Esophagus squamous epithelium (tissue), 4 donors: ENCODE data around the gene SALL3.

ENCODE experiments used
- POLR2A ChIP-seq, 4 donors: fragments of 450-650 bp; IDR thresholded peaks; one replicate each; pipeline ENCODE4 v1.6.1; 2017; ENCODE audit warnings: antibody characterized with exemption in 4 of 4, mild to moderate bottlenecking in 4 of 4, moderate library complexity in 3 of 4
- TF ChIP-seq, protein P1 (sequence below), 6 experiments: fragments of 450-650 bp in 4 of 6; fragments of 200-600 bp in 2 of 6; sonication (generic) in 2 of 6; IDR thresholded peaks; one replicate each; pipeline ENCODE4 v1.5.1; 2016 to 2019; ENCODE audit warnings: antibody characterized with exemption in 6 of 6, mild to moderate bottlenecking in 4 of 6, moderate library complexity in 4 of 6

DNA sequence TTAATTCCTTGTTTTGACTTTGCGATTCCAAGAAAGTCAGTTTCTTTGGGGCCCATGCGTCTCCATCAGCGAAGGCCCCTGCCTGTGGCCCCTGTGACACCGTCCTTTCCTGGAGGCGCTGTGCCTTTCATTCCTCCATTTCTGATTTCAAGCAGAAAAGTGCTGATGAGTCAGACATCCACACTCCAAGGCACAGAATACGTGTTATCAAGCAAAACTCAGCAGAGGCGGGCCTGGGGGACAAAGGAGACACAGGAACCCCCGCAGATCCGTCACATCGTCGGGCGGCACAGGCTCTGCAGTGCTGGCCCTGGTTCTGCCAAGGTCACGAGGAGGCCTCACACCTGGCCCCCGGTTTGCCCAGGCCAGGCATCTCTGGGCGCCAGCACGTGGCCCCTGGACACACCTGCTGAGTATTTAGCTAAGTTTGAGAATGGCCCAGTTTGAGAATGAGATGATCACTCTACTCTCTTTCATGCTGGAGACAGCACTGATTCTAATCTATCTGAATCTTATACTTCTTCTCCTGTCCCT lies 7.2 kb upstream of the SALL3 start:
- TF ChIP-seq, protein P1, sequence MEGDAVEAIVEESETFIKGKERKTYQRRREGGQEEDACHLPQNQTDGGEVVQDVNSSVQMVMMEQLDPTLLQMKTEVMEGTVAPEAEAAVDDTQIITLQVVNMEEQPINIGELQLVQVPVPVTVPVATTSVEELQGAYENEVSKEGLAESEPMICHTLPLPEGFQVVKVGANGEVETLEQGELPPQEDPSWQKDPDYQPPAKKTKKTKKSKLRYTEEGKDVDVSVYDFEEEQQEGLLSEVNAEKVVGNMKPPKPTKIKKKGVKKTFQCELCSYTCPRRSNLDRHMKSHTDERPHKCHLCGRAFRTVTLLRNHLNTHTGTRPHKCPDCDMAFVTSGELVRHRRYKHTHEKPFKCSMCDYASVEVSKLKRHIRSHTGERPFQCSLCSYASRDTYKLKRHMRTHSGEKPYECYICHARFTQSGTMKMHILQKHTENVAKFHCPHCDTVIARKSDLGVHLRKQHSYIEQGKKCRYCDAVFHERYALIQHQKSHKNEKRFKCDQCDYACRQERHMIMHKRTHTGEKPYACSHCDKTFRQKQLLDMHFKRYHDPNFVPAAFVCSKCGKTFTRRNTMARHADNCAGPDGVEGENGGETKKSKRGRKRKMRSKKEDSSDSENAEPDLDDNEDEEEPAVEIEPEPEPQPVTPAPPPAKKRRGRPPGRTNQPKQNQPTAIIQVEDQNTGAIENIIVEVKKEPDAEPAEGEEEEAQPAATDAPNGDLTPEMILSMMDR (IDR thresholded peaks at IDR 0.05), result no peak
- TF ChIP-seq POLR2A (IDR thresholded peaks at IDR 0.05), result no peak
